Tibial artery (tissue), 4 donors: ENCODE data around the gene SCG5.

Experiments
- DNase-seq, 2 donors: peaks; one replicate each; pipeline ENCODE4 v3.0.0-alpha.2; 2019
- H3K27ac ChIP-seq, 2 donors: fragments of 200-600 bp; sonication (generic) in 1 of 2; 1 replicate in 1 of 2; 2 replicates in 1 of 2; pipeline ENCODE4 v1.5.1; 2018 to 2019; ENCODE audit warnings: mild to moderate bottlenecking in 1 of 2
- H3K27me3 ChIP-seq, 2 donors: fragments of 200-600 bp; sonication (generic) in 1 of 2; one replicate each; pipeline versions ENCODE4 v1.5.1 to v1.6.0; 2016 to 2019
- H3K36me3 ChIP-seq, 3 donors: fragments of 200-600 bp; sonication (generic) in 2 of 3; one replicate each; pipeline ENCODE4 v1.5.1; 2016 to 2019; ENCODE audit warnings: mild to moderate bottlenecking in 2 of 3
- H3K4me1 ChIP-seq, 4 donors: fragments of 200-600 bp; sonication (generic) in 2 of 4; 1 replicate in 3 of 4; 2 replicates in 1 of 4; pipeline ENCODE4 v1.5.1; 2016 to 2019
- H3K4me3 ChIP-seq, 2 donors: fragments of 200-600 bp; sonication (generic) in 1 of 2; 1 replicate in 1 of 2; 2 replicates in 1 of 2; pipeline ENCODE4 v1.5.1; 2018 to 2019; ENCODE audit warnings: mild to moderate bottlenecking in 2 of 2
- H3K9me3 ChIP-seq, 3 donors: fragments of 200-600 bp; sonication (generic) in 1 of 3; one replicate each; pipeline ENCODE4 v1.5.1; 2016 to 2019
- intact Hi-C: fragments of 100-400 bp; cut with DNase I; formaldehyde crosslinking; loops from one replicate; pipeline ENCODE4 v1.15.0; 2023; ENCODE audit warnings: low total_unique reads
- TF ChIP-seq, protein P1 (sequence below), 2 experiments: fragments of 200-600 bp in 1 of 2; fragments of 450-650 bp in 1 of 2; IDR thresholded peaks; one replicate each; pipeline ENCODE4 v1.5.1; 2017 to 2019; ENCODE audit warnings: antibody characterized with exemption in 2 of 2, mild to moderate bottlenecking in 1 of 2, moderate library complexity in 1 of 2

The SCG5 gene

DNA sequence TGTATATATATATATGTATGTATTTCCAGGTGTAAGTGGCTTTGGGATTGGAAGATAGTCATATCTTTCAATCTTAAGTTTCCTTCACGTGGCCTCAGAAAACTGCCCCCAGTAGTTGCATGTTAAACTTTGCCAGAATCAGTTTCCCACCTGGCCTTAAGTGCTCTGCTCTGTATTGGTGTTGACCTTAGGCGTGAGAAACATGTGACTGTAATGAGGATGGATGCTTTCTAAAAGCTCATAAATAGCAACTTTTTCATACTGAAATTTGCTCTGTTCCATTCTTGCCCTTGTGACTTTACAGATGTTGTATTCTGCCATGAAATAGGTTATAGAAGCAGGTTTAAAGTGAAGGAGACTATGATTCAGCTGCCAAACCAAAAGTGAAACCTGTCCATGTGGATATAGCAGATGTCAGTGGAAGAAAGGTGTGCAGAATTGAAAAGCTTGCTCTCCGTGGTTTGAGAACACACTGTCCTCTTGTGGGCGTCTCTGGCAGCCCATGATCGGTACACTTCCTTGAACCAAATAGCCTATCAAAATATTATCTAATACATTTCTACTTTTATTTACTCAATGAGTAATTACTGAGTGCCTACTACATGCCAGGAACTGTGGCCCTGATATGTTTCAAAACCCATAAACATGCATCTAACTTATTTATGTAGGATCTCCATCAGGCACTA lies 15.8 kb downstream of the SCG5 start:
- DNase-seq, result no peak
- H3K27me3 ChIP-seq, result no peaks in the 10 kb centered on the region
- no peak overlapping the region for H3K4me3 ChIP-seq
- peaks cover 0 to 30% (median 9%) of the 10 kb centered on the region in 4 donors for H3K4me1 ChIP-seq
- H3K36me3 ChIP-seq, result no peaks in the 10 kb centered on the region
- H3K9me3 ChIP-seq, result no peaks in the 10 kb centered on the region
- H3K27ac ChIP-seq, result no peak overlapping the region
- intact Hi-C loops, result no loop called here
- TF ChIP-seq, protein P1, sequence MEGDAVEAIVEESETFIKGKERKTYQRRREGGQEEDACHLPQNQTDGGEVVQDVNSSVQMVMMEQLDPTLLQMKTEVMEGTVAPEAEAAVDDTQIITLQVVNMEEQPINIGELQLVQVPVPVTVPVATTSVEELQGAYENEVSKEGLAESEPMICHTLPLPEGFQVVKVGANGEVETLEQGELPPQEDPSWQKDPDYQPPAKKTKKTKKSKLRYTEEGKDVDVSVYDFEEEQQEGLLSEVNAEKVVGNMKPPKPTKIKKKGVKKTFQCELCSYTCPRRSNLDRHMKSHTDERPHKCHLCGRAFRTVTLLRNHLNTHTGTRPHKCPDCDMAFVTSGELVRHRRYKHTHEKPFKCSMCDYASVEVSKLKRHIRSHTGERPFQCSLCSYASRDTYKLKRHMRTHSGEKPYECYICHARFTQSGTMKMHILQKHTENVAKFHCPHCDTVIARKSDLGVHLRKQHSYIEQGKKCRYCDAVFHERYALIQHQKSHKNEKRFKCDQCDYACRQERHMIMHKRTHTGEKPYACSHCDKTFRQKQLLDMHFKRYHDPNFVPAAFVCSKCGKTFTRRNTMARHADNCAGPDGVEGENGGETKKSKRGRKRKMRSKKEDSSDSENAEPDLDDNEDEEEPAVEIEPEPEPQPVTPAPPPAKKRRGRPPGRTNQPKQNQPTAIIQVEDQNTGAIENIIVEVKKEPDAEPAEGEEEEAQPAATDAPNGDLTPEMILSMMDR (IDR thresholded peaks at IDR 0.05), result no peak

DNA sequence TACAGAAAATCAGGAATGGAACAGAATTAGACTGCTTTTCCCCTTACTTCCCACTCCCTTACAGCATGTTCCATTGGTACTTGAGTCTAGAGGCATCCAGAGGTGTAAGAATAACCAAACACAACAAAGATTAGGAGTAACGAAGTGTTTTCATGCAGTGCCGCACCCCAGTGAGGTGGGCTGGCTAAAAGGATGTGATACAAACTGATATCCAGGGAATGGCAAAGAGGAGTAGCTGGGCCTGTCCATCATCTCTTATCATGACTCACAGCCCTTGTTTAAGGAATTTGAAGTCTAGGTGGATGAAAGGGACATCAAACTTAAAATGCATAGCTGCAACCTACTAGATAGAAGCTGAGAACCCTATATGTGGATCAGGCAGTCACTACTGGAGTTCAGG lies 16.4 kb downstream of the SCG5 start:
- H3K27ac ChIP-seq, result no peak overlapping the region
- H3K36me3 ChIP-seq, result no peaks in the 10 kb centered on the region
- TF ChIP-seq, protein P1 (IDR thresholded peaks at IDR 0.05), result no peak
- H3K4me3 ChIP-seq, result no peak overlapping the region
- H3K9me3 ChIP-seq, result no peaks in the 10 kb centered on the region
- intact Hi-C loops, result no loop called here
- no peaks in the 10 kb centered on the region for H3K27me3 ChIP-seq
- H3K4me1 ChIP-seq, result peaks cover 0 to 30% (median 9%) of the 10 kb centered on the region in 4 donors
- DNase-seq, result no peak

DNA sequence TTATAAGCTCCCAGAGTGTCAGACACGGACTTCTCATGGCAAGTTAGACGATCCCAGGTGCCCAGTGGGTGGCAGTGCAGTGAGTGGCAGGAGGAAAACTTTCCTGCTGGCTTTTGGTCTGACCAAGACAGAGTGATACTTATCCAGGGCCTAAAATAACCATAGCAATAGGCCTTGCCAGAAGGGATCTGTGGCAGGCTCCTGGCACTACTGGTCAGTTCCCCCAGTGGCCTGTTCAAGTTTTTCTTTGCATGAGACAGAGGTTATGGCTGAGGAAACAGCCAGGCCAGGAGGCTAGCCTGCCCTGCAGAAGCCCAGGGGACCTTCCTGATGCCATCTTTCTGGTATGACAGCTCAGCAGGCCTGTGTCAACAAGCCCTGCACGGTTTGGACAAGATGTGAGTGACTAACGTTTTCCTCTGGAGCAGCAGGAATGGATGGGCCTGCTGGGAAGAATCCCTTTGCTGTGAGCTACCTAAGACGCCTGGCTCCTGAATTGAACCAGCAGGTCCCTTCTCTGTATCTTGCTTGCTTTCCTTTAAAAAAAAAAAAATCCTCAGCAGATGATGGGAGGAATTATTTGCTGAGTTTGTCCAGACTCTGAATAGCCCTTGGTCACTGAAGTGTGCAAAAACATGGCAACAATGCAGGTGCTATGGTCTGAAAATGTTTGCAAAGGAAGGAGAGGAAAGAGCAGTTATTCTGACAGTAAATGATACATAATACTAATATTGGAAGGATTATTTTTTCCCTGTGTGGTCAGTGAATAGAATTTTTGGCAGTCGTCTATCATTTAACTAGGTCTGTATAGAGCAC lies 18.0 kb downstream of the SCG5 start:
- Histone ChIP-seq H3K9me3 (no peaks in the 10 kb centered on the region), H3K4me1 (peaks cover 0 to 30% (median 9%) of the 10 kb centered on the region in 4 donors), H3K36me3 (no peaks in the 10 kb centered on the region), H3K27me3 (no peaks in the 10 kb centered on the region), H3K4me3 (no peak overlapping the region), H3K27ac (peak overlapping the region; percentile 39 to 47)
- TF ChIP-seq, protein P1 (IDR thresholded peaks at IDR 0.05), result peak; percentile 13 to 33
- intact Hi-C loops, result loop anchor here (10.0 kb wide), 1 partner anchor 185 kb away; no protein-coding TSS in a partner anchor
- peak; percentile 41 to 73 for DNase-seq

DNA sequence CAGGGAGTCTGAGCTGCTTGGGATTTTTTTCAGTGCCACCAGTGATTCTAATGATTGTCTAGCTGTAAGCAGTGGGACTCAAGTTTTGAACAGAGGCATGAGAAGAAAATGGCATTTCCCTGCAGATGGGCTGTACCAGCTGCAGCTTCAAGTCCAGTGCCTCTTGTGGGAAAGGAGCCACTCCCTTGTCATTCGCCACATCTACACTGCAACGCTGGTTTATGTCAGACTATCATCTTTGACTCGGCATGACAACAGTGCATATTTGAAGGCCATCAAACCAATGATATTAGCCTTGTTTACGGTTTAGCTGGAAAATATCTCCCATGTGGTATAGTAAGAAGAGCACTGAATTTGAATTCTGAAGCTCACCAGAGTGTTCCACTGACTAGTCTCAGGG lies 22.2 kb downstream of the SCG5 start:
- intact Hi-C loops, result loop anchor here (10.0 kb wide), 1 partner anchor 181 kb away; no protein-coding TSS in a partner anchor

DNA sequence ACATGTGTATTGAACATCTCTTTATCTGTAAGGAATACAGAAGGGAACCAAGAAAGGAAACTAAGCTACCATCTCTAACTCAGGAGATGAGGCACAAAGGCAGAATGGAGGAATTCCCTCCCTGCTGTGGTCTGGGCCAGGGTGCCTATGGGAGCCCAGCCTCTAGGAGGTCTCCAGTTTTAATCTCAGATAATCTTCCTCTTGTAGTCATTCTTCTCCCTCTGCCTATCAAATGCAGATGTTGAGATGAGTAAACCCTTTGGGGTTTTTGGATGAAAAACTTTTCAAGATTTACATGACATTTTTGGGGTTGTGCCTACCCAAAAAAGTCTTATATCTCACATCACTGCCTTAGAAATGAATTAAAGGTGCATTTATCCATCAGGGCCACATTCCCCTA lies 23.3 kb downstream of the SCG5 start:
- TF ChIP-seq, protein P1 (IDR thresholded peaks at IDR 0.05), result no peak
- H3K9me3 ChIP-seq, result no peaks in the 10 kb centered on the region
- no peak overlapping the region for H3K27ac ChIP-seq
- no peak for DNase-seq
- H3K4me1 ChIP-seq, result peaks cover 0 to 4% (median 2%) of the 10 kb centered on the region in 4 donors
- H3K4me3 ChIP-seq, result no peak overlapping the region
- H3K36me3 ChIP-seq, result no peaks in the 10 kb centered on the region
- intact Hi-C loops, result loop anchor here (10.0 kb wide), 1 partner anchor 180 kb away; no protein-coding TSS in a partner anchor
- H3K27me3 ChIP-seq, result no peaks in the 10 kb centered on the region

More for the DNA sequence above, 22.2 kb downstream of the SCG5 start:
- TF ChIP-seq, protein P1 (IDR thresholded peaks at IDR 0.05), result no peak
- Histone ChIP-seq H3K27me3 (no peaks in the 10 kb centered on the region), H3K9me3 (no peaks in the 10 kb centered on the region), H3K36me3 (no peaks in the 10 kb centered on the region), H3K4me1 (peaks cover 0 to 15% (median 9%) of the 10 kb centered on the region in 4 donors), H3K4me3 (no peak overlapping the region), H3K27ac (no peak overlapping the region)
- no peak for DNase-seq
